Neutrophil (primary cell): ENCODE results near the gene TMEM164.

Experiments
- H3K27ac ChIP-seq: fragments of 200-600 bp; sonication (generic); 2 replicates; pipeline ENCODE4 v1.5.1; 2016; ENCODE audit warnings: mild to moderate bottlenecking, moderate library complexity
- H3K27me3 ChIP-seq: fragments of 200-600 bp; sonication (generic); 2 replicates; pipeline ENCODE4 v1.6.0; 2016; ENCODE audit warnings: mild to moderate bottlenecking
- H3K36me3 ChIP-seq: fragments of 200-600 bp; sonication (generic); 2 replicates; pipeline ENCODE4 v1.5.1; 2017
- H3K4me1 ChIP-seq, 2 experiments: fragments of 200-600 bp in 1 of 2; sonication (generic) in 1 of 2; 1 replicate in 1 of 2; 2 replicates in 1 of 2; pipeline versions ENCODE4 v1.5.1 to v1.6.1; 2013 to 2016; ENCODE audit warnings: low read depth in 1 of 2, low read length in 1 of 2, mild to moderate bottlenecking in 1 of 2, moderate library complexity in 1 of 2; ENCODE audit not compliant: control insufficient read depth in 1 of 2, insufficient read depth in 1 of 2
- H3K4me3 ChIP-seq, 2 experiments: fragments of 200-600 bp in 1 of 2; sonication (generic) in 1 of 2; 1 replicate in 1 of 2; 2 replicates in 1 of 2; pipeline ENCODE4 v1.5.1; 2013 to 2016; ENCODE audit warnings: low read depth in 1 of 2, low read length in 1 of 2, mild to moderate bottlenecking in 1 of 2, moderate library complexity in 1 of 2
- H3K9me3 ChIP-seq: fragments of 200-600 bp; sonication (generic); 2 replicates; pipeline ENCODE4 v1.5.1; 2016
- TF ChIP-seq, protein P1 (sequence below): fragments of 200-600 bp; sonication (generic); IDR thresholded peaks from 2 replicates; pipeline ENCODE4 v1.5.1; 2016; ENCODE audit warnings: antibody characterized with exemption

Gene TMEM164

DNA sequence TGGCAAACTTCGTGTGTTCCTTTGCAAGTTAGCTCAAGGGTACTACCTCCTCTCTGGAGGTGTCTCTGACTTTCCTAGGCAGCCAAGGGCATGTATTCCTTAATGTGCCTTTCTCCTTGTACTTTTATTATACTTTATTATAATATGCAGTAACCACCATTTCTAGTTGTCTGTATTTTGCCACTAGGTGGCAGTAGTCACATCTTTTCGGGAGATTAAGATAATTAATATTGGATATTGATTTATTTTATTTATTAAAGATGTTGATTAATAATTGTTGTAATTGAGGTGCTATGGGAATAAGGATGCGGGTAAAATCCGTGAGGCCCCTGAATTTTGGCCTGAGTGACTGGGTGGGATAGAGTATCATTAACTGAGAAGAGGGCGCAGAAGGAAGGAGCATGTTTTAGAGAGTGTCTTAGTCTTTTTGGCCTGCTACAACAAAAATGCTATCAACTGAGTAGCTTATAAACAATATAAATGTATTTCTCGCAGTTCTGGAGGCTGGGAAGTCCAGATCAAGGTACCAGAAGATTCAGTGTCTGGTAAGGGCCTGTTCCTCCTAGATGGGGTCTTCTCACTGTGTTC, 153.3 kb downstream of the TMEM164 start:
- no peak overlapping the region for H3K27ac ChIP-seq

DNA sequence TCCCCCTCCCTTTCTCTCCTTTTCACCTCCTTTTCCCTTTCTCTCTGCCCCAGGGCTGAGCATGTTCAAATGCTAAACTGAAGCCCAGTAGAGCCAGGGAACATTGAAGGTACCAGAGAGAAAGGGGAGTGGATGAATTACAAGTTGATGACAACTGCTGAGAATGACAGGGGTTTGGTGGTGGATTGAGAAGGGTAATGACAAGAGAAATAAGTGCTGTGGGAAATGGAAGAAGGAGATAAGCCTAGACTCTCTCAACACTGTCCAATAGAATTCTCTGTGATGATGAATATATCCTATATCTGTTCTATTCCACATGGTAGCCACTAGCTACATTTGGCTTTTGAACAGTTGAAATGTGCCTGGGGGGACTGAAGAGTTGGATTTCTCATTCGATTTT, 154.5 kb downstream of the TMEM164 start:
- H3K27ac ChIP-seq, result no peak overlapping the region
- TF ChIP-seq, protein P1, sequence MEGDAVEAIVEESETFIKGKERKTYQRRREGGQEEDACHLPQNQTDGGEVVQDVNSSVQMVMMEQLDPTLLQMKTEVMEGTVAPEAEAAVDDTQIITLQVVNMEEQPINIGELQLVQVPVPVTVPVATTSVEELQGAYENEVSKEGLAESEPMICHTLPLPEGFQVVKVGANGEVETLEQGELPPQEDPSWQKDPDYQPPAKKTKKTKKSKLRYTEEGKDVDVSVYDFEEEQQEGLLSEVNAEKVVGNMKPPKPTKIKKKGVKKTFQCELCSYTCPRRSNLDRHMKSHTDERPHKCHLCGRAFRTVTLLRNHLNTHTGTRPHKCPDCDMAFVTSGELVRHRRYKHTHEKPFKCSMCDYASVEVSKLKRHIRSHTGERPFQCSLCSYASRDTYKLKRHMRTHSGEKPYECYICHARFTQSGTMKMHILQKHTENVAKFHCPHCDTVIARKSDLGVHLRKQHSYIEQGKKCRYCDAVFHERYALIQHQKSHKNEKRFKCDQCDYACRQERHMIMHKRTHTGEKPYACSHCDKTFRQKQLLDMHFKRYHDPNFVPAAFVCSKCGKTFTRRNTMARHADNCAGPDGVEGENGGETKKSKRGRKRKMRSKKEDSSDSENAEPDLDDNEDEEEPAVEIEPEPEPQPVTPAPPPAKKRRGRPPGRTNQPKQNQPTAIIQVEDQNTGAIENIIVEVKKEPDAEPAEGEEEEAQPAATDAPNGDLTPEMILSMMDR, result no peak
- H3K27me3 ChIP-seq, result no peaks in the 10 kb centered on the region
- H3K9me3 ChIP-seq, result no peaks in the 10 kb centered on the region
- H3K4me1 ChIP-seq, result peaks cover 3 to 5% of the 10 kb centered on the region in 2 experiments
- H3K4me3 ChIP-seq, result no peak overlapping the region
- peaks cover 8% of the 10 kb centered on the region for H3K36me3 ChIP-seq

More for the DNA sequence above, 153.3 kb downstream of the TMEM164 start:
- Histone ChIP-seq H3K9me3 (no peaks in the 10 kb centered on the region), H3K27me3 (no peaks in the 10 kb centered on the region), H3K4me3 (no peak overlapping the region), H3K4me1 (peaks cover 3 to 5% of the 10 kb centered on the region in 2 experiments), H3K36me3 (peaks cover 5% of the 10 kb centered on the region)
- TF ChIP-seq, protein P1, result no peak

DNA sequence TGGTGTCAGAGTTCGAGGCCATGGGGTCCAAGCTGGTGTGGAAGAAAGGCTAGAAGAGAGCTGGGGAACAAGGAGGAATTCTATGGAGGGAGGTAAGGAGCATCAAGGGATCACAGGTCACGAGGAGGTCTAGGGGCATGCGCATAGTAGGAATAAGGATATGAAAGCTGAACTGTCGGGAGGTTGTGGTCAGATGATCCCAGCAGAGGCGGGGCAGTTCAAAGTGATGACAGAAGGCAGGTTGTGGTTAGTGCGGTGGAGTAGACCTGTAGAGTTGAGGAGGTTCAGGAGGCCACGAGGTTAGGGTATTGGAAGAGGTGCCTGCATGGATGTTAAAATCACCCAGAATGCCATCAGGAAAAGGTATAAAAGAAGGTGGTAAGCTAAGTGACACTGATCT, 156.3 kb downstream of the TMEM164 start:
- no peaks in the 10 kb centered on the region for H3K9me3 ChIP-seq
- TF ChIP-seq, protein P1, result no peak
- no peak overlapping the region for H3K4me3 ChIP-seq
- peak overlapping the region; percentile 45 for H3K27ac ChIP-seq
- H3K27me3 ChIP-seq, result no peaks in the 10 kb centered on the region
- peaks cover 3% of the 10 kb centered on the region for H3K36me3 ChIP-seq
- H3K4me1 ChIP-seq, result peaks cover 3 to 6% of the 10 kb centered on the region in 2 experiments

DNA sequence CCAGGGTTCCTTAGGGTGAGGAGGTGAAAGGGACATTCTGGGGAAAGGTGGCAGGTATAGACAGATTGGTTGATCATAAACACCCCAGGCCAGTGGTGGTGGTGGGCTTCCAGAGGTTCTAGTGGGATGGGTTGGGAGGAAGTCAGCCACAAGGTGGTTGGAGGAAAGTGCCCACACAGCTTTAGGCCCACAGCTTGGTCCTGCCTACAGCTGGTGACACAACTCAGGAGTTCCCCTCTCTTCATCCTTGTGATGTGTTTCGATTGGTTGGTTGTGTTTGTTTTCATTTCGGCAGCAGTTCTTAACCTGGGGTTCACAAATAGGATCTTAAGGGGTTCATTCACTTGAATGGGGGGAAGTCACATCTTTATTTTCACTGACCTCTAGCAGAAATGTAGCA, 157.0 kb downstream of the TMEM164 start:
- H3K27me3 ChIP-seq, result no peaks in the 10 kb centered on the region
- H3K4me3 ChIP-seq, result no peak overlapping the region
- H3K27ac ChIP-seq, result peak overlapping the region; percentile 45
- peaks cover 3% of the 10 kb centered on the region for H3K36me3 ChIP-seq
- no peaks in the 10 kb centered on the region for H3K9me3 ChIP-seq
- TF ChIP-seq, protein P1, result no peak
- H3K4me1 ChIP-seq, result peaks cover 3 to 11% of the 10 kb centered on the region in 2 experiments

DNA sequence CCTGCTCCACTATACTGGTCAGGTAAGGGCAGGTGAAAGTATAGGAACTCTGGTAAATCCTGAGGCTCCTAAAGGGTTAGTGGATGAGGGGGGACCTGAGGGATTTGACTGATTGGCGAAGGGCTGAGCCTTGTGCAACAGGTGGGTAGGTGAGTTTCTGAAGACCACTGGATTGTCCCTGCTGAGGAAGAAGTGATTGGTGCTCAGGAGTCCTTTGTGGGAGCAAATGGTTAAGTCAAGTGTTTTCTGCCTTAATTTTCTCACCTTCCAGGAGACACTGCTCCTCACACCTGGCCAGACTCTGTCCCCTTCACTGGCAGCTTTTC, 158.4 kb downstream of the TMEM164 start:
- Histone ChIP-seq H3K36me3 (peaks cover 3% of the 10 kb centered on the region), H3K27me3 (no peaks in the 10 kb centered on the region), H3K9me3 (no peaks in the 10 kb centered on the region), H3K4me3 (no peak overlapping the region), H3K27ac (no peak overlapping the region), H3K4me1 (peaks cover 3 to 11% of the 10 kb centered on the region in 2 experiments)
- TF ChIP-seq, protein P1, result no peak
